ENCODE data around the gene PYCARD.
"Not testable (repeated sequence)": the region's sequence is repeated elsewhere in the genome, so short reads cannot be mapped to it uniquely, and the experiment has no call there.

PYCARD gene

GRCh38 chr16:31200821-31201568 lies 1.6 kb downstream of the PYCARD start:
- H3K4me3 ChIP-seq (replicated peaks; ENCODE audit: insufficient read depth, low read length), result peak overlapping the region; percentile 83
- TF ChIP-seq SPI1 (IDR thresholded peaks at IDR 0.05; ENCODE audit: borderline replicate concordance, low read depth) (no peak), POLR2AphosphoS5 (IDR thresholded peaks at IDR 0.05; ENCODE audit: low read depth) (peak; percentile 53; the same call in 1 of the 2 replicates), CTCF (IDR thresholded peaks at IDR 0.05; ENCODE audit: insufficient read depth, low read length) (peak; percentile 19), GABPA (IDR thresholded peaks at IDR 0.05; ENCODE audit: low read depth) (no peak)
- TF ChIP-seq, protein P1, sequence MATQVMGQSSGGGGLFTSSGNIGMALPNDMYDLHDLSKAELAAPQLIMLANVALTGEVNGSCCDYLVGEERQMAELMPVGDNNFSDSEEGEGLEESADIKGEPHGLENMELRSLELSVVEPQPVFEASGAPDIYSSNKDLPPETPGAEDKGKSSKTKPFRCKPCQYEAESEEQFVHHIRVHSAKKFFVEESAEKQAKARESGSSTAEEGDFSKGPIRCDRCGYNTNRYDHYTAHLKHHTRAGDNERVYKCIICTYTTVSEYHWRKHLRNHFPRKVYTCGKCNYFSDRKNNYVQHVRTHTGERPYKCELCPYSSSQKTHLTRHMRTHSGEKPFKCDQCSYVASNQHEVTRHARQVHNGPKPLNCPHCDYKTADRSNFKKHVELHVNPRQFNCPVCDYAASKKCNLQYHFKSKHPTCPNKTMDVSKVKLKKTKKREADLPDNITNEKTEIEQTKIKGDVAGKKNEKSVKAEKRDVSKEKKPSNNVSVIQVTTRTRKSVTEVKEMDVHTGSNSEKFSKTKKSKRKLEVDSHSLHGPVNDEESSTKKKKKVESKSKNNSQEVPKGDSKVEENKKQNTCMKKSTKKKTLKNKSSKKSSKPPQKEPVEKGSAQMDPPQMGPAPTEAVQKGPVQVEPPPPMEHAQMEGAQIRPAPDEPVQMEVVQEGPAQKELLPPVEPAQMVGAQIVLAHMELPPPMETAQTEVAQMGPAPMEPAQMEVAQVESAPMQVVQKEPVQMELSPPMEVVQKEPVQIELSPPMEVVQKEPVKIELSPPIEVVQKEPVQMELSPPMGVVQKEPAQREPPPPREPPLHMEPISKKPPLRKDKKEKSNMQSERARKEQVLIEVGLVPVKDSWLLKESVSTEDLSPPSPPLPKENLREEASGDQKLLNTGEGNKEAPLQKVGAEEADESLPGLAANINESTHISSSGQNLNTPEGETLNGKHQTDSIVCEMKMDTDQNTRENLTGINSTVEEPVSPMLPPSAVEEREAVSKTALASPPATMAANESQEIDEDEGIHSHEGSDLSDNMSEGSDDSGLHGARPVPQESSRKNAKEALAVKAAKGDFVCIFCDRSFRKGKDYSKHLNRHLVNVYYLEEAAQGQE (IDR thresholded peaks at IDR 0.05; ENCODE audit: insufficient replicate concordance, low read depth), result no peak
- no peaks in the 10 kb centered on the region for H3K27me3 ChIP-seq (ENCODE audit: insufficient read depth, poor library complexity, severe bottlenecking)
- peak overlapping the region; percentile 86 for H3K27ac ChIP-seq (replicated peaks)
- peak in 1 of 2 experiments; percentile 81 for DNase-seq (ENCODE audit: low read depth in 1 of 2, low spot score in 1 of 2)

DNA sequence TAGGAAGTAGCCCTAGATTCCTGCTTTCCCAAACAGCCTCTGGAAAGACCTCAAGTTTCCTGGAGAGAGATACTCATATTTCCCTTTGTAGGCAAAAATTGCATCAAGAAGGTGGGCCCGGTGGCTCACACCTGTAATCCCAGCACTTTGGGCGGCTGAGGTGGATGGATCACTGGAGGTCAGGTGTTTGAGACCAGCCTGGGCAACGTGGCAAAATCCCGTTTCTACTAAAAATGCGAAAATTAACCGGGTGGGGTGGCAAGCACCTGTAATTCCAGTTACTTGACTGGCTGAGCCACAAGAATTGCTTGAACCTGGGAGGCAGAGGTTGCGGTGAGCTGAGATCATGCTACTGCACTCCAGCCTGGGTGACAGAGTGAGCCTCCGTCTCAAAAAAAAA lies 2.4 kb downstream of the PYCARD start:
- not testable (repeated sequence) for H3K27ac ChIP-seq (replicated peaks); DNase-seq (ENCODE audit: low read depth in 1 of 2, low spot score in 1 of 2); H3K27me3 ChIP-seq (ENCODE audit: insufficient read depth, poor library complexity, severe bottlenecking); H3K4me3 ChIP-seq (replicated peaks; ENCODE audit: insufficient read depth, low read length)
- TF ChIP-seq POLR2AphosphoS5 (IDR thresholded peaks at IDR 0.05; ENCODE audit: low read depth), result peak; percentile 6; the same call in 1 of the 2 replicates

- TF ChIP-seq POLR2AphosphoS5 (IDR thresholded peaks at IDR 0.05; ENCODE audit: low read depth), result no peak; the same call in 1 of the 2 replicates
- no peak for TF ChIP-seq CTCF (IDR thresholded peaks at IDR 0.05; ENCODE audit: insufficient read depth, low read length)
- TF ChIP-seq, protein P1 (IDR thresholded peaks at IDR 0.05; ENCODE audit: insufficient replicate concordance, low read depth), result no peak
- no peak for TF ChIP-seq SPI1 (IDR thresholded peaks at IDR 0.05; ENCODE audit: borderline replicate concordance, low read depth)
- TF ChIP-seq GABPA (IDR thresholded peaks at IDR 0.05; ENCODE audit: low read depth), result no peak
- Histone ChIP-seq H3K27me3 (ENCODE audit: insufficient read depth, poor library complexity, severe bottlenecking) (no peaks in the 10 kb centered on the region), H3K27ac (replicated peaks) (no peak overlapping the region; the same call in 1 of the 2 replicates), H3K4me3 (replicated peaks; ENCODE audit: insufficient read depth, low read length) (no peak overlapping the region)
- no peak for DNase-seq (ENCODE audit: low read depth in 1 of 2, low spot score in 1 of 2)
Measured at GRCh38 chr16:31199430-31200041, 3.0 kb downstream of the PYCARD start.

DNA sequence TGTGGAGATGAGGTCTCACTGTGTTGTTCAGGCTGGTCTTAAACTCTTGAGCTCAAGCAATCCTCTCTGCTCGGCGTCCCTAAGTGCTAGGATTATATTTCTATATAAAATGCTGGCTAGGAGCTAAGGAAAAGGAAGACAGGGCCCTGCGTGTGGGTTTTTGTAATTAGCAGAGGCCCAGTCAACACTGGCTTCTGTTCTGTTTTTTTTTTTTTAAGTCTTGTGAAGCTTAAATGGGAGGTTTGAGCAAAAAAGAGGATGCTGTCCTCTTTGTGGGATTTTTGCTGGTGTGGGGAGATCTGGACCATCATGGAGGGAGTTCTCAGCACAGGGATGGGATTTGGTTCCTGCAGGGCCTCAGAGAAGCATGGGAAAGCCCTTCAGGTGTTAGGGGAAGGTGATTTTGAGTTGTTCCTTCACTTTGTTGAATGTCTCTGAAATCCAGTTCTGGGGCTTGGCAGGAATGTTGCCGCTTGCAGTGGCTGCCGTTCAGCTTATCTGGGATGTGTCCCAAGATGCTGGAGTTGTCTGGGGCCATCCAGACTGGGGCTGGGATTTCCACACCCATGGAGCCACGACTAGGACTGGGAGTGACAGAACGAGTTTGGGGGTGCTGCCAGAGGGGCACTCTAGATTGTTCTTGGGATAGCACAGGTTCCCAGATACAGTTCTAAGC lies 4.2 kb downstream of the PYCARD start:
- TF ChIP-seq POLR2AphosphoS5 (IDR thresholded peaks at IDR 0.05; ENCODE audit: low read depth) (no peak; the same call in 1 of the 2 replicates), SPI1 (IDR thresholded peaks at IDR 0.05; ENCODE audit: borderline replicate concordance, low read depth) (no peak), GABPA (IDR thresholded peaks at IDR 0.05; ENCODE audit: low read depth) (no peak), CTCF (IDR thresholded peaks at IDR 0.05; ENCODE audit: insufficient read depth, low read length) (no peak)
- TF ChIP-seq, protein P1 (IDR thresholded peaks at IDR 0.05; ENCODE audit: insufficient replicate concordance, low read depth), result no peak
- Histone ChIP-seq H3K27ac (replicated peaks) (no peak overlapping the region), H3K27me3 (ENCODE audit: insufficient read depth, poor library complexity, severe bottlenecking) (no peaks in the 10 kb centered on the region), H3K4me3 (replicated peaks; ENCODE audit: insufficient read depth, low read length) (no peak overlapping the region)
- DNase-seq (ENCODE audit: low read depth in 1 of 2, low spot score in 1 of 2), result no peak
